ENCODE data around the gene OSR1. TPM values are rescaled to one million over a fixed set of nuclear protein-coding genes. Genes with fewer than 3 reads are reported as not detected.

OSR1 gene
- total and polyA plus RNA-seq, 2 experiments from 2014 or later = 0.24 TPM; not detected in 1

- H3K27ac ChIP-seq (ENCODE audit: low read depth) = no peak overlapping the region
- H3K9me2 ChIP-seq (ENCODE audit: insufficient read depth) = no peaks in the 10 kb centered on the region
- peak overlapping the region; percentile 25; the same call in 1 of the 2 replicates for H2AFZ ChIP-seq
- DNase-seq (ENCODE audit: low spot score) (peak; percentile 88), ATAC-seq (peak; percentile 4; the same call in 1 of the 3 replicates)
- TF ChIP-seq CREB1 (CRISPR knock-in tag; IDR thresholded peaks at IDR 0.05; ENCODE audit: low read depth) (no peak), NANOG (IDR thresholded peaks at IDR 0.05; ENCODE audit: borderline replicate concordance) (no peak), ZNF331 (CRISPR knock-in tag; IDR thresholded peaks at IDR 0.05; ENCODE audit: low read depth) (no peak), EZH2 (IDR thresholded peaks at IDR 0.05; ENCODE audit: low read depth, unreplicated experiment) (peak; percentile 87), POLR2AphosphoS5 (IDR thresholded peaks at IDR 0.05; ENCODE audit: low read depth) (no peak), REST (IDR thresholded peaks at IDR 0.05; ENCODE audit: unreplicated experiment) (no peak), EZH2phosphoT487 (IDR thresholded peaks at IDR 0.05; ENCODE audit: unreplicated experiment) (peak; percentile 73), STAT1 (IDR thresholded peaks at IDR 0.05; ENCODE audit: unreplicated experiment) (no peak)
- TF ChIP-seq, protein P1, sequence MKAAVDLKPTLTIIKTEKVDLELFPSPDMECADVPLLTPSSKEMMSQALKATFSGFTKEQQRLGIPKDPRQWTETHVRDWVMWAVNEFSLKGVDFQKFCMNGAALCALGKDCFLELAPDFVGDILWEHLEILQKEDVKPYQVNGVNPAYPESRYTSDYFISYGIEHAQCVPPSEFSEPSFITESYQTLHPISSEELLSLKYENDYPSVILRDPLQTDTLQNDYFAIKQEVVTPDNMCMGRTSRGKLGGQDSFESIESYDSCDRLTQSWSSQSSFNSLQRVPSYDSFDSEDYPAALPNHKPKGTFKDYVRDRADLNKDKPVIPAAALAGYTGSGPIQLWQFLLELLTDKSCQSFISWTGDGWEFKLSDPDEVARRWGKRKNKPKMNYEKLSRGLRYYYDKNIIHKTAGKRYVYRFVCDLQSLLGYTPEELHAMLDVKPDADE (IDR thresholded peaks at IDR 0.05) = no peak
- TF ChIP-seq, protein P2, sequence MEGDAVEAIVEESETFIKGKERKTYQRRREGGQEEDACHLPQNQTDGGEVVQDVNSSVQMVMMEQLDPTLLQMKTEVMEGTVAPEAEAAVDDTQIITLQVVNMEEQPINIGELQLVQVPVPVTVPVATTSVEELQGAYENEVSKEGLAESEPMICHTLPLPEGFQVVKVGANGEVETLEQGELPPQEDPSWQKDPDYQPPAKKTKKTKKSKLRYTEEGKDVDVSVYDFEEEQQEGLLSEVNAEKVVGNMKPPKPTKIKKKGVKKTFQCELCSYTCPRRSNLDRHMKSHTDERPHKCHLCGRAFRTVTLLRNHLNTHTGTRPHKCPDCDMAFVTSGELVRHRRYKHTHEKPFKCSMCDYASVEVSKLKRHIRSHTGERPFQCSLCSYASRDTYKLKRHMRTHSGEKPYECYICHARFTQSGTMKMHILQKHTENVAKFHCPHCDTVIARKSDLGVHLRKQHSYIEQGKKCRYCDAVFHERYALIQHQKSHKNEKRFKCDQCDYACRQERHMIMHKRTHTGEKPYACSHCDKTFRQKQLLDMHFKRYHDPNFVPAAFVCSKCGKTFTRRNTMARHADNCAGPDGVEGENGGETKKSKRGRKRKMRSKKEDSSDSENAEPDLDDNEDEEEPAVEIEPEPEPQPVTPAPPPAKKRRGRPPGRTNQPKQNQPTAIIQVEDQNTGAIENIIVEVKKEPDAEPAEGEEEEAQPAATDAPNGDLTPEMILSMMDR (conservative IDR thresholded peaks at IDR 0.05; ENCODE audit: low read depth in 2 of 2) = peak; percentile 76 to 77
- TF ChIP-seq, protein P3, sequence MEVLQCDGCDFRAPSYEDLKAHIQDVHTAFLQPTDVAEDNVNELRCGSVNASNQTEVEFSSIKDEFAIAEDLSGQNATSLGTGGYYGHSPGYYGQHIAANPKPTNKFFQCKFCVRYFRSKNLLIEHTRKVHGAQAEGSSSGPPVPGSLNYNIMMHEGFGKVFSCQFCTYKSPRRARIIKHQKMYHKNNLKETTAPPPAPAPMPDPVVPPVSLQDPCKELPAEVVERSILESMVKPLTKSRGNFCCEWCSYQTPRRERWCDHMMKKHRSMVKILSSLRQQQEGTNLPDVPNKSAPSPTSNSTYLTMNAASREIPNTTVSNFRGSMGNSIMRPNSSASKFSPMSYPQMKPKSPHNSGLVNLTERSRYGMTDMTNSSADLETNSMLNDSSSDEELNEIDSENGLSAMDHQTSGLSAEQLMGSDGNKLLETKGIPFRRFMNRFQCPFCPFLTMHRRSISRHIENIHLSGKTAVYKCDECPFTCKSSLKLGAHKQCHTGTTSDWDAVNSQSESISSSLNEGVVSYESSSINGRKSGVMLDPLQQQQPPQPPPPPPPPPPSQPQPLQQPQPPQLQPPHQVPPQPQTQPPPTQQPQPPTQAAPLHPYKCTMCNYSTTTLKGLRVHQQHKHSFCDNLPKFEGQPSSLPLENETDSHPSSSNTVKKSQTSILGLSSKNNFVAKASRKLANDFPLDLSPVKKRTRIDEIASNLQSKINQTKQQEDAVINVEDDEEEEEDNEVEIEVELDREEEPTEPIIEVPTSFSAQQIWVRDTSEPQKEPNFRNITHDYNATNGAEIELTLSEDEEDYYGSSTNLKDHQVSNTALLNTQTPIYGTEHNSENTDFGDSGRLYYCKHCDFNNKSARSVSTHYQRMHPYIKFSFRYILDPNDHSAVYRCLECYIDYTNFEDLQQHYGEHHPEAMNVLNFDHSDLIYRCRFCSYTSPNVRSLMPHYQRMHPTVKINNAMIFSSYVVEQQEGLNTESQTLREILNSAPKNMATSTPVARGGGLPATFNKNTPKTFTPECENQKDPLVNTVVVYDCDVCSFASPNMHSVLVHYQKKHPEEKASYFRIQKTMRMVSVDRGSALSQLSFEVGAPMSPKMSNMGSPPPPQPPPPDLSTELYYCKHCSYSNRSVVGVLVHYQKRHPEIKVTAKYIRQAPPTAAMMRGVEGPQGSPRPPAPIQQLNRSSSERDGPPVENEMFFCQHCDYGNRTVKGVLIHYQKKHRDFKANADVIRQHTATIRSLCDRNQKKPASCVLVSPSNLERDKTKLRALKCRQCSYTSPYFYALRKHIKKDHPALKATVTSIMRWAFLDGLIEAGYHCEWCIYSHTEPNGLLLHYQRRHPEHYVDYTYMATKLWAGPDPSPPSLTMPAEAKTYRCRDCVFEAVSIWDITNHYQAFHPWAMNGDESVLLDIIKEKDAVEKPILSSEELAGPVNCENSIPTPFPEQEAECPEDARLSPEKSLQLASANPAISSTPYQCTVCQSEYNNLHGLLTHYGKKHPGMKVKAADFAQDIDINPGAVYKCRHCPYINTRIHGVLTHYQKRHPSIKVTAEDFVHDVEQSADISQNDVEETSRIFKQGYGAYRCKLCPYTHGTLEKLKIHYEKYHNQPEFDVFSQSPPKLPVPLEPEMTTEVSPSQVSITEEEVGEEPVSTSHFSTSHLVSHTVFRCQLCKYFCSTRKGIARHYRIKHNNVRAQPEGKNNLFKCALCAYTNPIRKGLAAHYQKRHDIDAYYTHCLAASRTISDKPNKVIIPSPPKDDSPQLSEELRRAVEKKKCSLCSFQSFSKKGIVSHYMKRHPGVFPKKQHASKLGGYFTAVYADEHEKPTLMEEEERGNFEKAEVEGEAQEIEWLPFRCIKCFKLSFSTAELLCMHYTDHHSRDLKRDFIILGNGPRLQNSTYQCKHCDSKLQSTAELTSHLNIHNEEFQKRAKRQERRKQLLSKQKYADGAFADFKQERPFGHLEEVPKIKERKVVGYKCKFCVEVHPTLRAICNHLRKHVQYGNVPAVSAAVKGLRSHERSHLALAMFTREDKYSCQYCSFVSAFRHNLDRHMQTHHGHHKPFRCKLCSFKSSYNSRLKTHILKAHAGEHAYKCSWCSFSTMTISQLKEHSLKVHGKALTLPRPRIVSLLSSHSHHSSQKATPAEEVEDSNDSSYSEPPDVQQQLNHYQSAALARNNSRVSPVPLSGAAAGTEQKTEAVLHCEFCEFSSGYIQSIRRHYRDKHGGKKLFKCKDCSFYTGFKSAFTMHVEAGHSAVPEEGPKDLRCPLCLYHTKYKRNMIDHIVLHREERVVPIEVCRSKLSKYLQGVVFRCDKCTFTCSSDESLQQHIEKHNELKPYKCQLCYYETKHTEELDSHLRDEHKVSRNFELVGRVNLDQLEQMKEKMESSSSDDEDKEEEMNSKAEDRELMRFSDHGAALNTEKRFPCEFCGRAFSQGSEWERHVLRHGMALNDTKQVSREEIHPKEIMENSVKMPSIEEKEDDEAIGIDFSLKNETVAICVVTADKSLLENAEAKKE (CRISPR knock-in tag; IDR thresholded peaks at IDR 0.05) = no peak
- peak overlapping the region; percentile 79 for H3K4me2 ChIP-seq
- peaks cover 90% of the 10 kb centered on the region for H3K27me3 ChIP-seq (ENCODE audit: insufficient read depth)
- Mint-ChIP-seq H3K27ac (no peak overlapping the region), H3K9me3 (no peaks in the 10 kb centered on the region), H3K36me3 (ENCODE audit: low read depth) (no peaks in the 10 kb centered on the region; the same call in 2 of the 3 replicates), H3K27me3 (ENCODE audit: insufficient read depth, low read depth, poor library complexity) (peaks cover 67% of the 10 kb centered on the region), H3K4me3 (peak overlapping the region; percentile 74), H3K4me1 (peaks cover 24% of the 10 kb centered on the region)
- H3K4me1 ChIP-seq (ENCODE audit: insufficient read depth) = peaks cover 26% of the 10 kb centered on the region
- H3K36me3 ChIP-seq (ENCODE audit: insufficient read depth) = no peaks in the 10 kb centered on the region
- H3F3A ChIP-seq (replicated peaks; ENCODE audit: low read depth) = 0 out of 2 replicates have a peak, but pooled peaks cover 10% of the 10 kb centered on the region
- H4K20me1 ChIP-seq (replicated peaks; ENCODE audit: insufficient read depth) = peaks cover 30% of the 10 kb centered on the region
- peak overlapping the region; percentile 52 for H3K4me3 ChIP-seq
- no peaks in the 10 kb centered on the region for H3K79me2 ChIP-seq (replicated peaks; ENCODE audit: insufficient read depth)
These were observed 4.5 kb upstream of the OSR1 start for GRCh38 chr2:19362755-19363473.

All from GM23338 (cell line).